Occipital lobe (tissue), 2 donors: ENCODE results near the gene GZMM. TPM values are rescaled to one million over a fixed set of nuclear protein-coding genes. Genes with fewer than 3 reads are reported as not detected.

Experiments
- DNase-seq: peaks from one replicate; lab custom pipeline; 2025; lab: John Stamatoyannopoulos, UW
- total RNA-seq: library from RNA; depleted of rRNA; stranded (reverse); fragments of >200 nt; gene quantifications from one replicate; pipeline ENCODE4 v1.2.3, GENCODE V29; 2014

The GZMM gene
- total RNA-seq = not detected

- DNase-seq = no peak
These were observed at the start of gene GZMM for GRCh38 chr19:543910-544608. GZMM (plus strand) TSS chr19:544053; CDS start chr19:544072, 19 bp downstream.

- no peak for DNase-seq
These were observed 49.4 kb upstream of the GZMM start for GRCh38 chr19:494171-495080.

DNA sequence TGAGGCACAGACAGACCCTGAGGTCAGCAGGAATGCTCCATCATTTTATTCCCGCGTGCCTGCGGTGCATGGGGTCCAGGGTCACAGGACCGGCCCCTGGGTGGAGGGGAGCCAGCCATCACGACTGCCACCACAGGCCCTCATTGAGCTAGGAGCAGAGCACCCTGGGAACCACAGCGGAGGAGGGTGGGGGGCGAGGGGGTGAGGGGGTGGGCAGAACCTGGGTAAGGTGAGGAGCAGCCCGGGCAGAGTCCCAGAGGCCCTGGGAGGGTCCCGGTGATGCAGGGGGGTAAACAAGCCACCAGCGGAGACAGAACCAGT, 48.8 kb upstream of the GZMM start:
- no peak for DNase-seq

GRCh38 chr19:495402-496111, 48.3 kb upstream of the GZMM start:
- DNase-seq = peak; percentile 54

DNA sequence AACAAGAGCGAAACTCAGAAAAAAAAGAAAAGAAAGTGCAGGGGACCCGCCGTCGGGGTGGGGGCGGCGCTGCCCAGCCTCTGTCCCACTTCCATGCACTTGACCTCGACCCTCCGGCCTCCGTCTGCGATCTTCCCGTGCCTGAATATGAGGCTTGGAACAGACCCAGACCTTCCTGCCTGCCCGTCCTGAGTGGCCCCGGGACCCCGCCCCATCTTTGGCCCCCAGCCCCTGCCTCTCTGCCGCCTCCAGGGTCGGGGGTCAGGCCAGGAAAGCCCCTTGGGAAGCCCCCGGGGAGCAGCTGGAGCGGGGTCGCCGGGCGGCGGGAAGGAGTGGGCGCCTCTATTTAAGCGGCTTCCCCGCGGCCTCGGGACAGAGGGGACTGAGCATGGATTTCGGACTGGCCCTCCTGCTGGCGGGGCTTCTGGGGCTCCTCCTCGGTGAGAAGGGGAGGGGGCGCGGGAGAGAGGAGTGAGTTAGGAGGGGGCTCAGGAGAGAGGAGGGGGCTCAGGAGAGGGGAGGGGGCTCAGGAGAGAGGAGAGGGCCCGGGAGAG, 47.7 kb upstream of the GZMM start, which contains the start of gene MADCAM1:
TSS of gene MADCAM1 (plus strand) at position 375 of the 554 bp plus-strand sequence. CDS start at position 389, 14 bp downstream.
- DNase-seq = no peak

DNA sequence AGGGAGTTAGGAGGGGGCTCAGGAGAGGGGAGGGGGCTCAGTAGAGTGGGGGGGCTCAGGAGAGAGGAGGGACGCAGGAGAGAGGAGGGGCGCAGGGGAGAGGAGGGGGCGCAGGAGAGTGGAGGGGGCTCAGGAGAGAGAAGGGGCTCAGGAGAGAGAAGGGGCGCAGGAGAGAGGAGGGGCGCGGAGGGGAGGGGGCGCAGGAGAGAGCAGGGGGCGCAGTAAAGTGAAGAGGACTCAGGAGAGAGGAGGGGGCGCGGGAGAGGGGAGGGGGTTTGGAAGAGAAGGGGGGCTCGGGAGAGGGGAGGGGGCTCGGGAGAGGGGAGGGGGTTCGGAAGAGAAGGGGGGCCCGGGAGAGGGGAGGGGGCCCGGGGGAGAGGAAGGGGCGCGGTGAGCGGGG, 46.9 kb upstream of the GZMM start:
- no peak for DNase-seq

DNA sequence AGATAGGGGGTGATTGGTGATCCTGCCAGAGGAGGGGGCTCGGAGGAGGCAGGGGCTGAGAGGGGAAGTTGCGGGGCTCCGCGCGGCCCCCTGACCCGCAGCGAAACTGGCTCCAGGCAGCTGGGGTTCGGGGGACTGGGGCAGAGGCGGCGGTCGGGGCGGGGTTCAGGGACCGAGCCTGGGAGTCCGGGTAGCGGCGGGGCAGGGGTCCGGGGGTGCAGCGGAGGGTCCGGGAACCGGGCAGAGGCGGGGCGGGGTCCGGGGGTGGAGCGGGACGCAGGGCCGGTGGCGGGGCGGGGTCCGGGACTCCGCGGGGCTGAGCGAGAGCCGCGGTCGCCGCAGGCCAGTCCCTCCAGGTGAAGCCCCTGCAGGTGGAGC, 46.4 kb upstream of the GZMM start:
- no peak for DNase-seq

- no peak for DNase-seq
These were observed 45.9 kb upstream of the GZMM start for GRCh38 chr19:497869-498510.

- DNase-seq = no peak
These were observed 45.4 kb upstream of the GZMM start for GRCh38 chr19:498511-498891.

GRCh38 chr19:498977-499623, 44.8 kb upstream of the GZMM start:
- DNase-seq = no peak

- no peak for DNase-seq
These were observed 42.2 kb upstream of the GZMM start for GRCh38 chr19:501646-502045.

- no peak for DNase-seq
These were observed 39.2 kb upstream of the GZMM start for GRCh38 chr19:504616-505015.

DNA sequence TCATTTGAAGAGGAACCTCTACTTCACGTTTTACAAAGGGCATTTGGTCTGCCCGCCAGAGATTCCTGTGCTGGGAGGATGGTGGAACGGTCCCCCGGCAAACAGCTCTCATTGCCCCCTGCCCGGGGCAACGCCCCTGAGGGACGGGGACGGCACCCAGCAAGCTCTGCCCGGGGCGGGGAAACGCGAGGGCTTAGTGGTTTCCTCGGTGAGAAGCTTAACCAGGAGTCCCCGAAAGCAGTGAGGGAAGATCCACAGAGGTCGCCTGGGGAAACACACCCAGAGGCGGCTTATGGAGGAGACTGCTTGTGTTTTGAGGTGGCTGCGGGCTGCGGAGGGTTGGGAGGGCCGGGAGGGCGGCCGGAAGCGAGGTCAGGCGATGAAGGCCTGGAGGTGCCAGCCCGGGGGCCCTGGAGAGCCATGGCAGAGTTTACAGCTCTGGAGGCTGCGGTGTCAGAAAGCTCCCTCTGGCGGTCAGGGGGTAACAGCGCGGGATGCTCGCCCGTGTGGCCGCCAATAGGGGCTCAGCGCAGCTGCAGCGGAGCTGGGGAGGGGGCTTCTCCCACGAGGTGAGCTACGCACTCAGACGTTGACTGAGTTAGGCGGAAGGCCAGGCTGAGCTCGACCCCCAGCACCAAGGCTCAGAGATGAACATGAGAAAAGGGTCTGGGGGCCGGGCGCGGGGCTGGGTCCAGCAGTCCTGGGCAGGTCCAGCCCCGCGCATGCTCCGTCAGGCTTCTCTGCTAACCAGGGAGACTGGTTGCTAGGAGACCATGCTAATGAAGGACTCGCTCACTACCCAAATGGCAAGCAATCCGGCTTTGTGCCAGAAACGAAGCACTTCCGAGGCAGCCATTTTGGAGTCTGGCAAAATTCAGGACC, 37.2 kb upstream of the GZMM start:
- peak; percentile 97 for DNase-seq

DNA sequence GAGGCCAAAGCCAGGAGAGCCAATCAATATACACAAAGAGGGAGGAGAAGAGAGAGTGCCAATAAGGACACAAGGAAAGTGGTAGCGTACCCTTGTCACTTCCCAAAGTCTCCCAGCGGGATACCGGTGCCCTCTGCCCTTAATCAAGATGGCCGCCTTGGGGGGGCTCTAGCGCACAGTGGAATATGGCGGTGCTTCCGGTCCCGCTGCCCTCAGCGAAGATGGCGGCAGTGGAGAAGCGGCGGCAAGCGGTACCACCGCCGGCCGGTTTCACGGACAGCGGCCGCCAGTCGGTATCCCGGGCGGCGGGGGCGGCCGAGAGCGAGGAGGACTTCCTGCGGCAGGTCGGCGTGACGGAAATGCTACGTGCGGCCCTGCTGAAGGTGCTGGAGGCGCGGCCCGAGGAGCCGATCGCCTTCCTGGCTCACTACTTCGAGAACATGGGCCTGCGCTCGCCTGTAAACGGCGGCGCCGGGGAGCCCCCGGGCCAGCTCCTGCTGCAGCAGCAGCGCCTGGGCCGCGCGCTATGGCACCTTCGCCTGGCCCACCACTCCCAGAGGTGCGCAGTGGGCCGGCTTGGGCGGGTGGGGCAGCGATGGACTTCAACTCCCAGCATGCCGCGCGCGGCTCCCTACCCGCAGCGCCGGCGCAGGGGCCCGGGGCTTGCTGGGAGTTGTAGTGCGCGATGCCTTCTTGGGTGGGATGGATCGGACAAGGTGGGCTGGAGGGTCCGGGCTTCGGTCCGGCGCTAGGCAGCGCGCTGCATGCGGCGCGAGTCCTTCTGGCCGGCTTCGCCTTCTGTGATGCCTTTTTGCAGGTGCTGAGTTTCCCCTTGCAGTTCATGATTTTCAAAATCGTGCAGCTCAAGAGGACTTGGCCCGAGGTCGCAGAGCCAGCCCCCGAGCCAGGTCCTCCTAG, 36.3 kb upstream of the GZMM start, which contains the start of gene TPGS1:
TSS of gene TPGS1 (plus strand) at position 212 of the 918 bp plus-strand sequence. CDS start at position 222, 10 bp downstream.
- peak; percentile 73 for DNase-seq

GRCh38 chr19:508204-509150, 35.4 kb upstream of the GZMM start:
- no peak for DNase-seq

- peak; percentile 64 for DNase-seq
These were observed 33.2 kb upstream of the GZMM start for GRCh38 chr19:510606-511100.
